ENCODE results near the gene TENM3.

GRCh38 chr4:182700362-182701160, 457.4 kb downstream of the TENM3 start:
- no peak for TF ChIP-seq ZNF274 (IDR thresholded peaks at IDR 0.05; ENCODE audit: low read length)
- TF ChIP-seq ZNF274 (tag by site-specific recombination; IDR thresholded peaks at IDR 0.05; ENCODE audit: borderline replicate concordance), result no peak
- TF ChIP-seq ZNF18 (tag by site-specific recombination; IDR thresholded peaks at IDR 0.05), result no peak
- TF ChIP-seq ZNF544 (tag by site-specific recombination; IDR thresholded peaks at IDR 0.05), result no peak
